Stomach (tissue), 9 donors: Measurements from ENCODE around the gene ERLIN1. TPM values are rescaled to one million over a fixed set of nuclear protein-coding genes. Genes with fewer than 3 reads are reported as not detected.

ENCODE experiments used
- DNase-seq, 2 donors: peaks; one replicate each; pipeline versions ENCODE4 v3.0.0 to v3.0.0-alpha.2; 2013 to 2019
- H3K27ac ChIP-seq, 5 donors: fragments of 200-600 bp in 4 of 5; sonication (generic) in 4 of 5; one replicate each; pipeline ENCODE4 v1.5.1; 2013 to 2019; ENCODE audit warnings: mild to moderate bottlenecking in 1 of 5, moderate library complexity in 1 of 5
- H3K27me3 ChIP-seq, 3 donors: fragments of 200-600 bp; sonication (generic); one replicate each; pipeline ENCODE4 v1.5.1; 2017 to 2019; ENCODE audit warnings: mixed run types in 1 of 3
- H3K36me3 ChIP-seq, 4 donors: fragments of 200-600 bp; sonication (generic); 1 replicate in 3 of 4; 2 replicates in 1 of 4; pipeline ENCODE4 v1.5.1; 2016 to 2019
- H3K4me1 ChIP-seq, 4 donors: fragments of 200-600 bp; sonication (generic); one replicate each; pipeline ENCODE4 v1.5.1; 2016 to 2019
- H3K4me3 ChIP-seq, 4 donors: fragments of 200-600 bp; sonication (generic) in 3 of 4; one replicate each; pipeline ENCODE4 v1.5.1; 2016 to 2019; ENCODE audit warnings: mild to moderate bottlenecking in 1 of 4
- H3K9me3 ChIP-seq, 4 donors: fragments of 200-600 bp; sonication (generic); one replicate each; pipeline ENCODE4 v1.5.1; 2016 to 2019
- EP300 ChIP-seq: sonication (generic); formaldehyde crosslinking; IDR thresholded peaks from one replicate; pipeline ENCODE4 v1.6.1; 2017; ENCODE audit warnings: antibody characterized with exemption
- POLR2A ChIP-seq, 4 donors: fragments of 450-650 bp; IDR thresholded peaks; one replicate each; pipeline ENCODE4 v1.6.1; 2016; ENCODE audit warnings: antibody characterized with exemption in 4 of 4, control low read depth in 2 of 4, mild to moderate bottlenecking in 1 of 4, moderate library complexity in 1 of 4
- POLR2AphosphoS5 ChIP-seq, 3 donors: sonication (generic); formaldehyde crosslinking; IDR thresholded peaks; one replicate each; pipeline ENCODE4 v1.6.1; 2016; ENCODE audit warnings: antibody characterized with exemption in 3 of 3
- WGBS, 5 donors: extraction: QIAGEN DNeasy Blood & Tissue Kit in 3 of 5; methylation state at CpG; one replicate each; pipeline versions ENCODE4 v1.1.5 to v1.1.7; 2013 to 2018; 5-methylcytosine and 5-hydroxymethylcytosine counted together
- intact Hi-C: fragments of 100-400 bp; cut with DNase I; formaldehyde crosslinking; loops from one replicate; pipeline ENCODE4 v1.15.1; 2023; ENCODE audit warnings: low total_unique reads
- polyA plus RNA-seq, 3 donors: library from polyadenylated mRNA; stranded (reverse); fragments of 200-250 nt; gene quantifications; one replicate each; pipeline ENCODE4 v1.2.3, GENCODE V29; 2013
- total RNA-seq, 5 donors: library from RNA; depleted of rRNA; stranded (reverse); fragments of >200 nt; gene quantifications; one replicate each; pipeline versions ENCODE4 v1.1.0 to v1.2.3, GENCODE V29; 2014 to 2016
- TF ChIP-seq, protein P1 (sequence below), 7 experiments: fragments of 450-650 bp in 4 of 7; fragments of 200-600 bp in 3 of 7; sonication (generic) in 3 of 7; IDR thresholded peaks; one replicate each; pipeline ENCODE4 v1.5.1; 2016 to 2019; ENCODE audit warnings: antibody characterized with exemption in 7 of 7, control low read depth in 2 of 7, mild to moderate bottlenecking in 1 of 7
- donor health status: healthy with polysubstance abuse.
- donor health status: Bipolar disorder and iron deficiency.
- donor health status: healthy.

The ERLIN1 gene
- total and polyA plus RNA-seq, 8 donors: 4.4 to 61.5 (median 9.4) TPM

DNA sequence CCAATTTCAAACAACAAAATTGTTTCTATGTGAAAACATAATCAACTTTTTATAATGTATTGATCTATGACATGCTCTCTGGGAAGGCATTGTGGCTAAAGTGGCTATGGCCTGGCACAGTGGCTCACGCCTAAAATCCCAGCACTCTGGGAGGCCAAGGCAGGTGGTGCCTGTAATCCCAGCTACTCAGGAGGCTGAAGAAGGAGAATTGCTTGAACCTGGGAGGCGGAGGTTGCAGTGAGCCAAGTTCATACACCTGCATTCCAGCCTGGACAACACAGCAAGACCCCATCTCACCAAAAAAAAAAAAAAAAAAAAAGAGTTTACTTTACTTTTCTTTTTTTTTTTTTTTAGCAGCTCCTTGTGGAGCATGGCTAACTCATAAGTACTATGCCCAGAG lies 65.3 kb downstream of the ERLIN1 start:
- TF ChIP-seq POLR2AphosphoS5 (IDR thresholded peaks at IDR 0.05) (no peak), POLR2A (IDR thresholded peaks at IDR 0.05) (no peak), EP300 (no peak)
- TF ChIP-seq, protein P1, sequence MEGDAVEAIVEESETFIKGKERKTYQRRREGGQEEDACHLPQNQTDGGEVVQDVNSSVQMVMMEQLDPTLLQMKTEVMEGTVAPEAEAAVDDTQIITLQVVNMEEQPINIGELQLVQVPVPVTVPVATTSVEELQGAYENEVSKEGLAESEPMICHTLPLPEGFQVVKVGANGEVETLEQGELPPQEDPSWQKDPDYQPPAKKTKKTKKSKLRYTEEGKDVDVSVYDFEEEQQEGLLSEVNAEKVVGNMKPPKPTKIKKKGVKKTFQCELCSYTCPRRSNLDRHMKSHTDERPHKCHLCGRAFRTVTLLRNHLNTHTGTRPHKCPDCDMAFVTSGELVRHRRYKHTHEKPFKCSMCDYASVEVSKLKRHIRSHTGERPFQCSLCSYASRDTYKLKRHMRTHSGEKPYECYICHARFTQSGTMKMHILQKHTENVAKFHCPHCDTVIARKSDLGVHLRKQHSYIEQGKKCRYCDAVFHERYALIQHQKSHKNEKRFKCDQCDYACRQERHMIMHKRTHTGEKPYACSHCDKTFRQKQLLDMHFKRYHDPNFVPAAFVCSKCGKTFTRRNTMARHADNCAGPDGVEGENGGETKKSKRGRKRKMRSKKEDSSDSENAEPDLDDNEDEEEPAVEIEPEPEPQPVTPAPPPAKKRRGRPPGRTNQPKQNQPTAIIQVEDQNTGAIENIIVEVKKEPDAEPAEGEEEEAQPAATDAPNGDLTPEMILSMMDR (IDR thresholded peaks at IDR 0.05): no peak
- peaks cover 0 to 29% (median 6%) of the 10 kb centered on the region in 3 donors for H3K27me3 ChIP-seq
- no peak for DNase-seq
- H3K4me1 ChIP-seq: no peaks in the 10 kb centered on the region
- no peak overlapping the region for H3K4me3 ChIP-seq
- H3K27ac ChIP-seq: no peak overlapping the region
- no peaks in the 10 kb centered on the region for H3K36me3 ChIP-seq
- H3K9me3 ChIP-seq: no peaks in the 10 kb centered on the region
- 87 to 93% (median 88%) methylated on average over 2 of the region's 2 CpGs for WGBS, 5 donors
- intact Hi-C loops: no loop called here

DNA sequence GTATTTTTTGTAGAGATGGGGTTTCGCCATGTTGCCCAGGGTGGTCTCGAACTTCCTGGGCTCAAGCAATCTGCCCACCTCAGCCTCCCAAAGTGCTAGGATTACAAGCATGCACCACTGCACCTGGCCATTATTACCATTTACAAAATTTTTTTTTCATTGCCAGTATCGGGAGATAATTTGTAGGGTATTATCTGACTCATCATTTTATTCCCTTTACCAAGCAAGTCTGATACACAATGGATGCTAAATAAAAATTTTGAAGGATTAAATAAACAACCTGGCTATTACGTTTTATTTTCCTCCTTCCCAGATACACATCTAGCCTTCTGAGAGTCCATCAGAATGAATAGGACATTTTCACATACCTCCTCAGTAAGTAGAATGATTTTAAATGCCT lies 66.1 kb downstream of the ERLIN1 start:
- 80 to 89% (median 86%) methylated on average over 4 of the region's 4 CpGs for WGBS, 5 donors

DNA sequence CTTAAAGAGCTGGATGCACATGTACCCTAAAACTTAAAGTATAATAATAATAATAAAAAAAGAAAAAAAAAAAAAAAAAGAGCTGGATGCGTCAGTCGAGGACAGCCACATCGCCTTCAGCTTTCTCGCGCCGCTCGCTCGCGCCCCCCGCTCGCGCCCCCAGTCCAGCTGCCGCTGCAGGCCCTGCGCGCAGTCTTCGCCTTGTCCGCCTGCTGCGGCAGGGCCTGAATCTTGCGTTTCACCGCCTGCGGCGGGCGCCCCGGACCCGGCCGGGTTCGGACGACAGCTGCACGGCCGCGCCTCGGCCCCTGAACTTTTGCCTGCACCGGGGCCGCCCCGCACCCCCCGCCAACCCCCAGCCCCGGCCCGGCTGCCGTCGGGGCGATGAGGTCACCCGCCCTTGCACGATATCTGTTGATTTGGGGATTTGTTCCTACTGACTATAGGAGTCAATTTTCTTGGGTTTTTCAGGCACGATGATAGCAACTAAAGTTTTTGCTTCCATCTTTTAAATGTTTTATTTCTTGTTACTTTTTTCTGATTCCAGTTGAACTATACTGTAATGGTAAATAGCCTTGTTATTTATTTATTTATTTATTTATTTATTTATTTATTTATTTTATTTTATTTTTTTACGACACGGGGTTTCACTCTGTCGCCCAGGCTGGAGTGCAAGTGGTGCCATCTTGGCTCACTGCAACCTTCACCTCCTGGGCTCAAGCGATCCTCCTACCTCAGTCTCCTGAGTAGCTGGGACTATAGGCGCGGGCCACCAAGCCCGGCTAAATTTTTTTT lies 70.7 kb downstream of the ERLIN1 start:
- peaks cover 0 to 41% (median 10%) of the 10 kb centered on the region in 3 donors for H3K27me3 ChIP-seq
- WGBS, 5 donors: 19 to 36% (median 25%) methylated on average over 37 to 51 of the region's 51 CpGs
- no peak overlapping the region for H3K27ac ChIP-seq
- H3K36me3 ChIP-seq: no peaks in the 10 kb centered on the region
- intact Hi-C loops: no loop called here
- H3K9me3 ChIP-seq: no peaks in the 10 kb centered on the region
- H3K4me3 ChIP-seq: peak overlapping the region in 2 of 4 donors; percentile 15 to 25
- DNase-seq: peak in 1 of 2 donors; percentile 59
- TF ChIP-seq EP300 (no peak), POLR2A (IDR thresholded peaks at IDR 0.05) (no peak), POLR2AphosphoS5 (IDR thresholded peaks at IDR 0.05) (no peak)
- TF ChIP-seq, protein P1 (IDR thresholded peaks at IDR 0.05): no peak
- H3K4me1 ChIP-seq: peaks cover 0 to 5% (median 2%) of the 10 kb centered on the region in 4 donors

More for the DNA sequence above, 66.1 kb downstream of the ERLIN1 start:
- no peak for TF ChIP-seq POLR2AphosphoS5 (IDR thresholded peaks at IDR 0.05)
- TF ChIP-seq, protein P1 (IDR thresholded peaks at IDR 0.05): no peak
- TF ChIP-seq EP300: no peak
- TF ChIP-seq POLR2A (IDR thresholded peaks at IDR 0.05): no peak
- no peaks in the 10 kb centered on the region for H3K9me3 ChIP-seq
- H3K4me1 ChIP-seq: peaks cover 0 to 5% (median 2%) of the 10 kb centered on the region in 4 donors
- H3K4me3 ChIP-seq: no peak overlapping the region
- no peak overlapping the region for H3K27ac ChIP-seq
- no peak for DNase-seq
- intact Hi-C loops: no loop called here
- H3K27me3 ChIP-seq: peaks cover 0 to 38% (median 10%) of the 10 kb centered on the region in 3 donors
- H3K36me3 ChIP-seq: no peaks in the 10 kb centered on the region

DNA sequence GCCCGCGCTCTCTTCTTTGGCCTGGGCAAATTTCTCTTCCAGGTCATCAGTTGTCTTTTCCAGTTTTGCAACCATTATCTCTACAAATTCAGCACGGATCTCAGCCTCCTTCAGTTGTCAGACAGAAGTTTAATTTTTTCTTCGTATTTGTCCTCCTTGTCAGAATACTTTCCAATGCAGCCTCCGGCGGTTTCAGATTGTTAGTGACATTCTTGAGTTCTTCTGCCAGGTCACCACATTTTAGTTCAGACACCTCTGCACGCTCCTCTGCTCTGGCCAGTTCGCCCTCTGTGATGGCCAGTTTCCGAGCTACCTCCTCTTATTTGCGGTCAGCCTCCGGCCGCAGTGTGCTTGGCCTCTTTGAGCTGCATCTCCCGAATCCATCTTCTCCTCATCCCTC lies 71.4 kb downstream of the ERLIN1 start:
- 92 to 94% (median 93%) methylated on average over 13 of the region's 13 CpGs for WGBS, 5 donors

DNA sequence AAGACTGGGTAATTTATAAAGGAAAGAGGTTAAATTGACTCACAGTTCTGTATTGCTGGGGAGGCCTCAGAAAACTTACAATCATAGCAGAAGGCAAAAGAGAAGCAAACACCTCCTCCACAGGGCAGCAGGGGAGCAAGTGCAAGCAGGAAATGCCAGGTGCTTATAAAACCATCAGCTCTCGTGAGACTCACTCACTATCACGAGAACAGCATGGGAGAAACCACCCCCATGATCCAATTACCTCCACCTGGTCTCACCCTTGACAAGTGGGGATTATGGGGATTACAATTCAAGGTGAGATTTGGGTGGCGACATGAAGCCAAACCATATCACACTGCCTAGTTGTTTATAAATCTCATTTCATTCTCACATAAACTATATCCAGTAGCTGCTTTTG lies 76.2 kb downstream of the ERLIN1 start:
- peak in 1 of 2 donors; percentile 12 for DNase-seq
- TF ChIP-seq EP300: no peak
- TF ChIP-seq POLR2AphosphoS5 (IDR thresholded peaks at IDR 0.05): no peak
- no peak for TF ChIP-seq POLR2A (IDR thresholded peaks at IDR 0.05)
- TF ChIP-seq, protein P1 (IDR thresholded peaks at IDR 0.05): no peak
- Histone ChIP-seq H3K4me3 (no peak overlapping the region), H3K27me3 (peaks cover 0 to 8% (median 0%) of the 10 kb centered on the region in 3 donors), H3K9me3 (no peaks in the 10 kb centered on the region), H3K27ac (no peak overlapping the region), H3K36me3 (no peaks in the 10 kb centered on the region), H3K4me1 (no peaks in the 10 kb centered on the region)
- 27 to 44% (median 39%) methylated on average over 3 of the region's 3 CpGs for WGBS, 5 donors
- intact Hi-C loops: no loop called here

More for the DNA sequence above, 71.4 kb downstream of the ERLIN1 start:
- no peak for DNase-seq
- TF ChIP-seq POLR2A (IDR thresholded peaks at IDR 0.05): no peak
- Histone ChIP-seq H3K9me3 (no peaks in the 10 kb centered on the region), H3K4me1 (peaks cover 0 to 5% (median 2%) of the 10 kb centered on the region in 4 donors), H3K27ac (no peak overlapping the region), H3K27me3 (peaks cover 0 to 41% (median 10%) of the 10 kb centered on the region in 3 donors), H3K4me3 (no peak overlapping the region), H3K36me3 (no peaks in the 10 kb centered on the region)
- intact Hi-C loops: no loop called here
